HCT116 (cell line): ENCODE results near the gene LRBA. TPM values are rescaled to one million over a fixed set of nuclear protein-coding genes. Genes with fewer than 3 reads are reported as not detected.

Source experiments
- ATAC-seq: fragments of 200-7000 bp; cut with Tn5 transposase; 2 replicates; pipeline ENCODE4 v1.9.1; 2020; ENCODE audit warnings: mild to moderate bottlenecking, moderate library complexity
- BruUV-seq: library from RNA; stranded (reverse); fragments of 400-500 nt; replicated peaks from 2 replicates; lab custom pipeline; 2021; lab: Mats Ljungman, UMichigan
- CTCF ChIA-PET: fragments of 300-600 bp; sonication (Branson Sonifier 250); formaldehyde crosslinking; loops from one replicate; lab custom pipeline; 2021; ENCODE audit warnings: antibody characterized with exemption; lab: Charles Lee
- POLR2A ChIA-PET: fragments of 300-600, 350-600 bp; sonication (Branson Sonifier 250); formaldehyde crosslinking; loops from one replicate; lab custom pipeline; 2021; ENCODE audit warnings: antibody characterized with exemption; lab: Charles Lee
- RAD21 ChIA-PET, 2 experiments: fragments of 300-600 bp; sonication (Branson Sonifier 250); formaldehyde crosslinking; loops; one replicate each; lab custom pipeline; 2023; ENCODE audit warnings: low total read pairs in 2 of 2; ENCODE audit not compliant: uncharacterized antibody in 2 of 2, unreplicated experiment in 2 of 2, low non-redundant PET in 1 of 2; lab: Charles Lee
- DNase-seq: peaks from one replicate; pipeline ENCODE4 v3.0.0-alpha.2; 2010; ENCODE audit warnings: low read depth, low spot score
- H2AFZ ChIP-seq: fragments of 200-600 bp; shearing (Covaris generic), sonication (generic); 2 replicates; pipeline ENCODE4 v1.6.1; 2017; ENCODE audit warnings: low read depth, mixed run types, mixed read lengths, antibody characterized with exemption, low read length; ENCODE audit not compliant: poor library complexity, severe bottlenecking
- H3K27ac ChIP-seq: 2 replicates; pipeline ENCODE4 v1.5.1; 2012; ENCODE audit warnings: low read depth, low read length
- H3K27me3 ChIP-seq: fragments of 200-600 bp; sonication (generic); 2 replicates; pipeline ENCODE4 v1.6.1; 2016; ENCODE audit warnings: mixed run types, low read length, mixed read lengths; ENCODE audit not compliant: insufficient read depth
- H3K36me3 ChIP-seq, 2 experiments: fragments of 200-500 bp in 1 of 2; fragments of 200-600 bp in 1 of 2; sonication (Bioruptor generic) in 1 of 2; sonication (generic) in 1 of 2; 2 replicates each; pipeline versions ENCODE4 v1.5.1 to v1.6.1; 2014 to 2016; ENCODE audit warnings: low read length in 2 of 2, inconsistent platforms in 1 of 2, mixed read lengths in 1 of 2, mixed run types in 1 of 2; ENCODE audit not compliant: insufficient read depth in 2 of 2, control insufficient read depth in 1 of 2
- H3K4me1 ChIP-seq, 2 experiments: fragments of 200-600 bp in 1 of 2; sonication (generic) in 1 of 2; 2 replicates each; pipeline versions ENCODE4 v1.5.1 to v1.6.1; 2012 to 2017; ENCODE audit warnings: low read length in 2 of 2, inconsistent platforms in 1 of 2, mild to moderate bottlenecking in 1 of 2, mixed read lengths in 1 of 2, mixed run types in 1 of 2, moderate library complexity in 1 of 2; ENCODE audit not compliant: insufficient read depth in 2 of 2, control insufficient read depth in 1 of 2
- H3K4me2 ChIP-seq: fragments of 200-600 bp; sonication (generic); 2 replicates; pipeline ENCODE4 v1.6.1; 2017; ENCODE audit warnings: mixed run types, low read length, mixed read lengths
- H3K4me3 ChIP-seq, 2 experiments: fragments of 200-600 bp in 1 of 2; sonication (generic) in 1 of 2; replicated peaks in 1 of 2; 2 replicates each; pipeline ENCODE4 v1.5.1; 2011 to 2016; ENCODE audit warnings: low read length in 2 of 2, control low read depth in 1 of 2, low read depth in 1 of 2, mild to moderate bottlenecking in 1 of 2, mixed read lengths in 1 of 2, mixed run types in 1 of 2
- H3K79me2 ChIP-seq: fragments of 200-600 bp; sonication (generic); 2 replicates; pipeline ENCODE4 v1.6.1; 2017; ENCODE audit warnings: mild to moderate bottlenecking, mixed run types, low read length, moderate library complexity, mixed read lengths; ENCODE audit not compliant: insufficient read depth
- H3K9ac ChIP-seq: fragments of 200-600 bp; sonication (generic); 2 replicates; pipeline ENCODE4 v1.6.1; 2016; ENCODE audit warnings: low read length, mixed read lengths
- H3K9me2 ChIP-seq: fragments of 200-600 bp; sonication (generic), shearing (Covaris generic); 2 replicates; pipeline ENCODE4 v1.6.1; 2017; ENCODE audit warnings: mixed run types, mild to moderate bottlenecking, moderate library complexity; ENCODE audit not compliant: insufficient read depth
- H3K9me3 ChIP-seq, 2 experiments: fragments of 200-500 bp in 1 of 2; fragments of 200-600 bp in 1 of 2; sonication (Bioruptor generic) in 1 of 2; sonication (generic) in 1 of 2; 2 replicates each; pipeline ENCODE4 v1.6.1; 2014 to 2017; ENCODE audit warnings: low read length in 2 of 2, mixed read lengths in 2 of 2, inconsistent platforms in 1 of 2, low read depth in 1 of 2, mild to moderate bottlenecking in 1 of 2, mixed run types in 1 of 2, moderate library complexity in 1 of 2; ENCODE audit not compliant: control insufficient read depth in 1 of 2, insufficient read depth in 1 of 2
- H4K20me1 ChIP-seq: fragments of 200-600 bp; sonication (generic), shearing (Covaris generic); 2 replicates; pipeline ENCODE4 v1.6.1; 2017; ENCODE audit warnings: mixed run types, mild to moderate bottlenecking, moderate library complexity; ENCODE audit not compliant: insufficient read depth
- ELF1 ChIP-seq: IDR thresholded peaks from 2 replicates; pipeline ENCODE4 v1.6.1; 2012; ENCODE audit warnings: low read depth, borderline replicate concordance
- EZH2phosphoT487 ChIP-seq: fragments of 200-600 bp; IDR thresholded peaks from 2 replicates; pipeline ENCODE4 v1.6.1; 2018; ENCODE audit warnings: antibody characterized with exemption, borderline replicate concordance
- RAD21 ChIP-seq: IDR thresholded peaks from 2 replicates; pipeline ENCODE4 v1.6.1; 2012; ENCODE audit warnings: low read depth, mild to moderate bottlenecking
- SIN3A ChIP-seq: IDR thresholded peaks from 2 replicates; pipeline ENCODE4 v1.6.1; 2012; ENCODE audit warnings: low read depth
- ZFX ChIP-seq: fragments of 450-650 bp; IDR thresholded peaks from 2 replicates; pipeline ENCODE4 v1.6.1; 2017
- ZNF274 ChIP-seq: fragments of 200-500 bp; sonication (Bioruptor generic); IDR thresholded peaks from 2 replicates; pipeline ENCODE4 v1.6.1; 2014; ENCODE audit warnings: mild to moderate bottlenecking, low read depth, low read length, inconsistent platforms
- intact Hi-C: fragments of 100-400 bp; cut with micrococcal nuclease; formaldehyde crosslinking; loops from 2 replicates; pipeline ENCODE4 v1.10.0; 2022
- total RNA-seq: library from RNA; stranded (reverse); gene quantifications from one replicate; pipeline ENCODE4 v1.2.1, GENCODE V29; 2021; ENCODE audit not compliant: unreplicated experiment
- TF ChIP-seq, protein P1 (sequence below): IDR thresholded peaks from 2 replicates; pipeline ENCODE4 v1.6.1; 2011; ENCODE audit warnings: mild to moderate bottlenecking, low read length, moderate library complexity; ENCODE audit not compliant: insufficient replicate concordance; ENCODE audit errors: extremely low read depth
- TF ChIP-seq, protein P2 (sequence below): IDR thresholded peaks from 2 replicates; pipeline ENCODE4 v1.6.1; 2012

Gene LRBA
- total RNA-seq, 1 experiment from 2014 or later: 79.8 TPM

DNA sequence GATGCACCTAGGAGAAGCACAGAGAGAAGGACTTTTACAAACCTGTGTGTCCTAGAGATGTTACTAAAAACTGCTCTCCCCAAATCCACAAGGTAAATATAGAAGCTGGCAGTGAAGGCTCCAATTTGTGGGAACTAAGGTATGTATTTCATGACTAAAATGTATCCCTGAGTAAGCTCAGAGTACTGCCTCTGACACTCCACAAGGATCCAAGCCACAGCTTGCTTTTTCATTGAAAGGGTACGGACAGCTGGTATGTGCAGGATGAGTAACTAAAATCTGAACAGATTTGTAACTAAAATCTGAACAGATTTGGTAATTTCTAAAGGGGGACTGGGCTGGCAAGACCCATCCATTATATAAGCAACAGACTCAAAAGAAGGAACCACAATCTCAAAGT lies 749.3 kb downstream of the LRBA start:
- intact Hi-C loops: no loop called here
- Histone ChIP-seq H4K20me1 (no peaks in the 10 kb centered on the region), H3K9me2 (no peaks in the 10 kb centered on the region), H3K4me3 (no peak overlapping the region), H2AFZ (no peak overlapping the region), H3K9me3 (no peaks in the 10 kb centered on the region), H3K27me3 (no peaks in the 10 kb centered on the region), H3K4me1 (no peaks in the 10 kb centered on the region), H3K9ac (no peak overlapping the region), H3K4me2 (no peak overlapping the region), H3K79me2 (no peaks in the 10 kb centered on the region), H3K27ac (no peak overlapping the region), H3K36me3 (no peaks in the 10 kb centered on the region)
- RAD21 ChIA-PET: no interaction called here
- POLR2A ChIA-PET: interaction anchor here (0.7 kb wide), 1 partner anchor 330 kb away, joined by 3 read pairs; no protein-coding TSS in a partner anchor
- ATAC-seq (no peak), DNase-seq (no peak)
- CTCF ChIA-PET: no interaction called here
- BruUV-seq: no TSS peak
- TF ChIP-seq ELF1 (no peak), EZH2phosphoT487 (no peak), RAD21 (no peak), ZFX (no peak), ZNF274 (no peak)
- TF ChIP-seq, protein P1, sequence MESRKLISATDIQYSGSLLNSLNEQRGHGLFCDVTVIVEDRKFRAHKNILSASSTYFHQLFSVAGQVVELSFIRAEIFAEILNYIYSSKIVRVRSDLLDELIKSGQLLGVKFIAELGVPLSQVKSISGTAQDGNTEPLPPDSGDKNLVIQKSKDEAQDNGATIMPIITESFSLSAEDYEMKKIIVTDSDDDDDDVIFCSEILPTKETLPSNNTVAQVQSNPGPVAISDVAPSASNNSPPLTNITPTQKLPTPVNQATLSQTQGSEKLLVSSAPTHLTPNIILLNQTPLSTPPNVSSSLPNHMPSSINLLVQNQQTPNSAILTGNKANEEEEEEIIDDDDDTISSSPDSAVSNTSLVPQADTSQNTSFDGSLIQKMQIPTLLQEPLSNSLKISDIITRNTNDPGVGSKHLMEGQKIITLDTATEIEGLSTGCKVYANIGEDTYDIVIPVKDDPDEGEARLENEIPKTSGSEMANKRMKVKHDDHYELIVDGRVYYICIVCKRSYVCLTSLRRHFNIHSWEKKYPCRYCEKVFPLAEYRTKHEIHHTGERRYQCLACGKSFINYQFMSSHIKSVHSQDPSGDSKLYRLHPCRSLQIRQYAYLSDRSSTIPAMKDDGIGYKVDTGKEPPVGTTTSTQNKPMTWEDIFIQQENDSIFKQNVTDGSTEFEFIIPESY: no peak
- TF ChIP-seq, protein P2, sequence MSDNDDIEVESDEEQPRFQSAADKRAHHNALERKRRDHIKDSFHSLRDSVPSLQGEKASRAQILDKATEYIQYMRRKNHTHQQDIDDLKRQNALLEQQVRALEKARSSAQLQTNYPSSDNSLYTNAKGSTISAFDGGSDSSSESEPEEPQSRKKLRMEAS: no peak

DNA sequence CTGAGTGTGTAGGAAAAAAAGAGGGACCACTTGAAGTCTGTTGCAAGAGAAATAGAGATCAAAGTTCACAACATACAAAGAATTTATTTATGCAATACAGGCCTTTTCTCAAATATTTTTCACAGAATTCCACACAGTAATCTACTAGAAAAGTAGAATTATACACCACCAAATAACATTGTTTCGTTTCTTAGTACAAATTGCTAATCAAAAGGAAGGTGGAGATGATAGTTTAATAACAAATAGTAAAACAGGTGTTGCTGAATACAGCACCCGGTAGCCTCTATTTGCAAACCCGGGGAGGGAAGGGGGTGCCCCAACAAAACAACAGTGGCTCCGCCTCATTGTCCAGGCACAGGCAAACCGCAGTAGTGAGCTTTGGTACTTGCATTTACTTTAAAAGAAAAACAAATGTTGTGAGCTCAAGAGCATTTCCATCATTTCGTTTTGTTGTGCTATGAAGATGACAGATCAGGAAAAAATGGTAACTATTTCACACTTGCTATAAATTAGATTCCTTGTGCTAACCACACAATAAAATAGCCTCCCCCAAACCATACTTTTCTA lies 750.4 kb downstream of the LRBA start:
- TF ChIP-seq EZH2phosphoT487 (no peak), ELF1 (no peak), SIN3A (no peak)
- TF ChIP-seq, protein P2: no peak
- TF ChIP-seq, all 23 proteins: peak for 0
- Histone ChIP-seq H3K36me3 (no peaks in the 10 kb centered on the region), H3K9ac (no peak overlapping the region), H3K9me2 (no peaks in the 10 kb centered on the region), H4K20me1 (no peaks in the 10 kb centered on the region), H3K27ac (no peak overlapping the region), H3K79me2 (no peaks in the 10 kb centered on the region), H3K4me1 (no peaks in the 10 kb centered on the region), H3K4me2 (no peak overlapping the region), H2AFZ (no peak overlapping the region), H3K9me3 (no peaks in the 10 kb centered on the region), H3K27me3 (no peaks in the 10 kb centered on the region), H3K4me3 (no peak overlapping the region)
- ChIA-PET POLR2A (no interaction called here), RAD21 (no interaction called here), CTCF (no interaction called here)
- DNase-seq (no peak), ATAC-seq (no peak)
- intact Hi-C loops: no loop called here
- BruUV-seq: no TSS peak
